Measurements from ENCODE around the gene LMO7. TPM values are rescaled to one million over a fixed set of nuclear protein-coding genes. Genes with fewer than 3 reads are reported as not detected.
"Not testable (repeated sequence)": the region's sequence is repeated elsewhere in the genome, so short reads cannot be mapped to it uniquely, and the experiment has no call there.

LMO7 gene
- total RNA-seq, 1 donor from 2014 or later: 156 TPM

GRCh38 chr13:75648446-75648845 lies 12.3 kb downstream of the LMO7 start:
- no peak for ATAC-seq

GRCh38 chr13:75651013-75651412 lies 14.9 kb downstream of the LMO7 start:
- no peak for ATAC-seq

GRCh38 chr13:75652726-75653125 lies 16.6 kb downstream of the LMO7 start:
- ATAC-seq: no peak

GRCh38 chr13:75656425-75656989 lies 20.4 kb downstream of the LMO7 start:
- peak; percentile 70 for ATAC-seq

- no peak for ATAC-seq
Measured at GRCh38 chr13:75657111-75657510, 21.0 kb downstream of the LMO7 start.

- ATAC-seq: no peak
Measured at GRCh38 chr13:75660694-75661093, 24.6 kb downstream of the LMO7 start.

GRCh38 chr13:75661443-75661842 lies 25.3 kb downstream of the LMO7 start:
- no peak for ATAC-seq

GRCh38 chr13:75666646-75667351 lies 30.7 kb downstream of the LMO7 start:
- peak; percentile 95 for ATAC-seq

GRCh38 chr13:75669706-75670105 lies 33.6 kb downstream of the LMO7 start:
- no peak for ATAC-seq

GRCh38 chr13:75670496-75670895 lies 34.4 kb downstream of the LMO7 start:
- ATAC-seq: no peak

GRCh38 chr13:75675421-75675820 lies 39.3 kb downstream of the LMO7 start:
- no peak for ATAC-seq

GRCh38 chr13:75679459-75679858 lies 43.3 kb downstream of the LMO7 start:
- no peak for ATAC-seq

- ATAC-seq: not testable (repeated sequence)
Measured at GRCh38 chr13:75680251-75680650, 44.1 kb downstream of the LMO7 start.

- ATAC-seq: no peak
Measured at GRCh38 chr13:75682326-75682725, 46.2 kb downstream of the LMO7 start.

- peak; percentile 72 for ATAC-seq
Measured at GRCh38 chr13:75685239-75685697, 49.1 kb downstream of the LMO7 start.

GRCh38 chr13:75687150-75687763 lies 51.1 kb downstream of the LMO7 start:
- ATAC-seq: peak; percentile 48

- no peak for ATAC-seq
Measured at GRCh38 chr13:75689686-75690085, 53.6 kb downstream of the LMO7 start.

GRCh38 chr13:75690607-75691006 lies 54.5 kb downstream of the LMO7 start:
- no peak for ATAC-seq

GRCh38 chr13:75691183-75691582 lies 55.1 kb downstream of the LMO7 start:
- peak; percentile 50 for ATAC-seq

GRCh38 chr13:75693227-75693626 lies 57.1 kb downstream of the LMO7 start:
- no peak for ATAC-seq

GRCh38 chr13:75694722-75695121 lies 58.6 kb downstream of the LMO7 start:
- peak; percentile 92 for ATAC-seq

- ATAC-seq: peak; percentile 69
Measured at GRCh38 chr13:75695908-75696307, 59.8 kb downstream of the LMO7 start.

- ATAC-seq: no peak
Measured at GRCh38 chr13:75699062-75699461, 62.9 kb downstream of the LMO7 start.

- ATAC-seq: not testable (repeated sequence)
Measured at GRCh38 chr13:75699717-75700116, 63.6 kb downstream of the LMO7 start.

Measured in esophagus mucosa (tissue), 1 donor.